Esophagus squamous epithelium (tissue), 4 donors: ENCODE measurements around the gene SPRYD7.

Experiments
- CTCF ChIP-seq, 6 experiments: fragments of 450-650 bp in 4 of 6; fragments of 200-600 bp in 2 of 6; sonication (generic) in 2 of 6; IDR thresholded peaks; one replicate each; pipeline ENCODE4 v1.5.1; 2016 to 2019; ENCODE audit warnings: antibody characterized with exemption in 6 of 6, mild to moderate bottlenecking in 4 of 6, moderate library complexity in 4 of 6
- POLR2A ChIP-seq, 4 donors: fragments of 450-650 bp; IDR thresholded peaks; one replicate each; pipeline ENCODE4 v1.6.1; 2017; ENCODE audit warnings: antibody characterized with exemption in 4 of 4, mild to moderate bottlenecking in 4 of 4, moderate library complexity in 3 of 4

- no peak for TF ChIP-seq CTCF (IDR thresholded peaks at IDR 0.05)
- no peak for TF ChIP-seq POLR2A (IDR thresholded peaks at IDR 0.05)
These were observed 49.0 kb upstream of the SPRYD7 start for GRCh38 chr13:49985129-49985528.
